GM10266 (cell line): Measurements from ENCODE around the gene ACOT7.
"Not testable (repeated sequence)": the region's sequence is repeated elsewhere in the genome, so short reads cannot be mapped to it uniquely, and the experiment has no call there.

Experiments used
- DNase-seq: peaks from one replicate; pipeline ENCODE4 v3.0.0; 2012; ENCODE audit errors: extremely low spot score
- TF ChIP-seq, protein P1 (sequence below): IDR thresholded peaks from 2 replicates; pipeline ENCODE4 v1.5.1; 2012; ENCODE audit warnings: mild to moderate bottlenecking, low read depth; ENCODE audit not compliant: control insufficient read depth, insufficient read depth; ENCODE audit errors: missing control alignments

The ACOT7 gene

GRCh38 chr1:6223617-6224016, 169.9 kb downstream of the ACOT7 start:
- TF ChIP-seq, protein P1, sequence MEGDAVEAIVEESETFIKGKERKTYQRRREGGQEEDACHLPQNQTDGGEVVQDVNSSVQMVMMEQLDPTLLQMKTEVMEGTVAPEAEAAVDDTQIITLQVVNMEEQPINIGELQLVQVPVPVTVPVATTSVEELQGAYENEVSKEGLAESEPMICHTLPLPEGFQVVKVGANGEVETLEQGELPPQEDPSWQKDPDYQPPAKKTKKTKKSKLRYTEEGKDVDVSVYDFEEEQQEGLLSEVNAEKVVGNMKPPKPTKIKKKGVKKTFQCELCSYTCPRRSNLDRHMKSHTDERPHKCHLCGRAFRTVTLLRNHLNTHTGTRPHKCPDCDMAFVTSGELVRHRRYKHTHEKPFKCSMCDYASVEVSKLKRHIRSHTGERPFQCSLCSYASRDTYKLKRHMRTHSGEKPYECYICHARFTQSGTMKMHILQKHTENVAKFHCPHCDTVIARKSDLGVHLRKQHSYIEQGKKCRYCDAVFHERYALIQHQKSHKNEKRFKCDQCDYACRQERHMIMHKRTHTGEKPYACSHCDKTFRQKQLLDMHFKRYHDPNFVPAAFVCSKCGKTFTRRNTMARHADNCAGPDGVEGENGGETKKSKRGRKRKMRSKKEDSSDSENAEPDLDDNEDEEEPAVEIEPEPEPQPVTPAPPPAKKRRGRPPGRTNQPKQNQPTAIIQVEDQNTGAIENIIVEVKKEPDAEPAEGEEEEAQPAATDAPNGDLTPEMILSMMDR = no peak
- DNase-seq = no peak

- DNase-seq = no peak
- TF ChIP-seq, protein P1 = no peak
These were observed 170.9 kb downstream of the ACOT7 start for GRCh38 chr1:6222636-6223035.

GRCh38 chr1:6221210-6221784, 172.3 kb downstream of the ACOT7 start:
- TF ChIP-seq, protein P1 = no peak
- DNase-seq = no peak

GRCh38 chr1:6220236-6220635, 173.3 kb downstream of the ACOT7 start:
- TF ChIP-seq, protein P1 = no peak
- no peak for DNase-seq

GRCh38 chr1:6219641-6220040, 173.9 kb downstream of the ACOT7 start:
- DNase-seq = not testable (repeated sequence)

DNA sequence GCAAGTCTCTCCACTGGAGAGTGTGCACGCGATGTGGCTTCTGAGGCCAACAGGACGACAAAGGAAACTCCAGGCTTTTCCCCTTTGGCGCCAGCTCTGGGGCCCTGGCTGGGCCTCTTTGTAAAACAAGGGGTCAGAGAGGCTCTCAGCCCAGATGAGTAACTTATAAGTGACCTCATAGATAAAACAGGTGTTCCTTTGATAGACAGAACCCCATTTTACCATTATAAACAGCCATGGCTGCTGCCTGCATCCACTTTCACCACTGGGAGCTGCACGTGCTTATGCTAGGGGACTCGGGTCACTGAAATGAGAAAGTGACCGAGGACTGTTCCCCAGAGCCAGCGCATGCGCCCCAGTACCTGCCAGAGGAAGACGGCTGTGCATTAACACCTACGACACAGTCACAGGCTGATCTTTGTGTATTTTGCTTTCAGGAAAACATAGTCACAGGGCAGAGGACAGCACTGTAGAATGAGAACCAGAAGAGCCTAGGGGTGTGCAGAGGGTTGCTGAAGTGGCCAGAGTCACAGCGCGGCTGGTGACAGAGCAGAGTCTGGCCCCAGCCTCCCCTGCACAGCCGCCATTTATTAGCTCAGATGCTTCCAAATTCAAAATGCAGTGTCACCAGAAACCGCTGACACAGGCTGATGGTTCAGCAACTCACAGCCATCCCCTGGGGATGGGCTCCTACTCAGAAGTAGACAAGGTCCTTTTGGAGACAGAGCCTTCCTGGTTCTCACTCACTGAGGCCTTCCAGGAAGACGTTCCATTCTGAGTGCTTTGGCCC, 175.0 kb downstream of the ACOT7 start:
- DNase-seq = no peak
- TF ChIP-seq, protein P1 = no peak
